Measurements from ENCODE around the gene PCSK4.
"Not testable (repeated sequence)": the region's sequence is repeated elsewhere in the genome, so short reads cannot be mapped to it uniquely, and the experiment has no call there.

Gene PCSK4

DNA sequence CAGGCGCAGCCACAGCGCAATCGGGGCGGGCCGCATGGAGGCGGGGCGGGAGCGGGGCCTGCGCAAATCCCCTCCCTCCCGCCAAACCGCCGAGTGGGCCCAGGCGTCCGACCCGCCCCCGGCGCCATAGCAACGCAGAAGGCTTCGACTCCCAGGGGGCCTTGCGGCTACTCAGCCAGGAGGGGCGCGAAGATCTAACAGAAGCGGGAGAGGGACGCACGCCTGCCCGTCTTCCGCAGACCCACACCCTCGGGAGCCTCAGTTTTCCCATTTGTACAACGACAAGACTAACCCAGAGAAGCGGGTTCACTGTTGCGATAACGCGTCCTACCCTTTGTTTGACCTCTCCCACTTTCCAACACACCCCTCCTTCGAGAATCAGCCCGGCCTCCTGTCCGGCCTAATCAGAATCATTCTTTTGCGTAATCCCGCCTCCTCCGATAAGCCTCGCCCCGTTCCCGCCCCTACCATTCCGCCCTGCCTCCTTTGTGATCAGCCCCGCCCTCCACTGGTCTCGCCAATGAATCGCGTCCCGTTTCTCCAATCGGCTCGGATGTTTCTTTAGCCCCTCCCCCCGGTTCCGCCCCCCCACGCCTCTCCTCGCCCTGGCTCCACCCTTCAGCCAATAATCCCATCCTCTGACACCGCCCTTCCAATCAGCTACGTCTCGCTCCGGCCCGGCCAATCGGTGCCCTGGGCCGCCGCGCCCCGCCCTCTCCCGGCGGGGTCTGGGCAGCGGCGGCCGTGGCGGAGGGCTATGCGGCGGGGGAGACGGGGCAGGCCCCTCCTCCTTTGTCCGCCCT lies at the start of gene PCSK4:
Gene PCSK4 (minus strand): TSS at position 40 of the 803 bp plus-strand sequence. CDS start 4 bp downstream, at position 36.
- peak; percentile 99 for DNase-seq

DNA sequence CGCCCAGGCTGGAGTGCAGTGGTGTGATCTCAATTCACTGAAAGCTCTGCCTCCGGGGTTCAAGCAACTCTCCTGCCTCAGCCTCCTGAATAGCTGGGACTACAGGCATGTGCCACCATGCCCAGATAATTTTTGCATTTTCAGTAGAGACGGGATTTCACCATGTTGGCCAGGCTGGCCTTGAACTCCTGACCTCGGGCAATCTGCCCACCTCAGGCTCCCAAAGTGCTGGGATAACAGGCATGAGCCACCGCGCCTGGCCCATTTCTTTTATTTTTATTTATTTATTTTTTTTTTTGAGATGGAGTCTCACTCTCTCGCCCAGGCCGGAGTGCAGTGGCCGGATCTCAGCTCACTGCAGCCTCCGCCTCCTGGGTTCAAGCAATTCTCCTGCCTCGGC lies 49.6 kb upstream of the PCSK4 start:
- DNase-seq: not testable (repeated sequence)

DNA sequence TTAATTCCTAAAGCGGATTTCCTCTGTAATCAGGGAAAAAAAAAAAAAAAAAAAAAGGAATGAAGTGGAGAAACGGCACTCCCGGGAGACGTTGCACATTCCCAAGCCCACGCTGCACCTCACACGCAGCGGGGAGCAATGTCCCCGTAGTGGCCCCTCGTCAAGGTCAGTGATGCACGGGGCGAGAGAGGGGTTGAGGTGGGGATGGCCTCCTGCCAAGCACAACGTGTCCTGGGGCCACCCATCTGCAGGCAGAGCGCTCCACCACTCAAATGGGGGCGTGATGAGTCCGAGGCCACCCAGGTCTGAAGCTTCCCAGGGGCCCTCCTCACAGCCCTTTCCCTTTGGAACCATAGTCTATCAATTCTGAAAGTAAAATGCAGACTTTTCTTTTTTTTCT lies 48.8 kb upstream of the PCSK4 start:
- DNase-seq: no peak

DNA sequence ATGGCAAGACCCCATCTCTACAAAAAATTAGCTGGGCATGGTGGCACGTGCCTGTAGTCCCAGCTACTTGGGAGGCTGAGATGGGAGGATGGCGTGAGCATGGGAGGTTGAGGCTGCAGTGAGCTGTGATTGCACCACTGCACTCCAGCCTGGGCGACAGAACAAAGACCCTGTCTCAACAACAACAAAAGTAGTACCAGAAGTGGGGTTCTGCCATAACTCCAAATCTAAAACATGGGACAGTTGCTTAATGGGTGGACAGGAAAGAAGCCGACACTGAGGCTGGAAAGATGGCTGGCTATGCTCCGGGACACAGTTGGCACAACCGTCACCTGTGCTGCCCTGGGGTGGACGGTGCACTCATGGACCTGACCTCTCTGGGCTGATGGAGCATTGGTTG lies 45.5 kb upstream of the PCSK4 start:
- not testable (repeated sequence) for DNase-seq

DNA sequence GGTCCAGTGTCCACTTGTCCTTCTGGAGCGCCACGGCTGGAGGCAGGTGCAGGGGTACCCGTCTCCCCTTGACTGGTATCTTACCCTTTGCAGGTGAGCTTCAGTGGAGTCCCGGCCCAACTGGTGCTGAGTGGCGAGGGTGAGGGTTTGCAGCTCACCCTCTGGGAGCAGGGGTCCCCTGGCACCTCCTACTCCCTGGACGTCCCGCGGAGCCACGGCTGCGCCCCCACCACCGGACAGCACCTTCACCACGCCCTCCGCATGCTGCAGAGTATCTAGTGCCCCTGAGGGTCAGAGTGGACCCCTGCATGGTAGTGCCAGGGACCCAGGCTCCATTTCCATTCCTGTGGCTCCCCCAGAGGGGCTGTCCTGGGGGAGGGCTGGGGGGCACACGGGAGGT lies 44.8 kb upstream of the PCSK4 start:
- DNase-seq: no peak

DNA sequence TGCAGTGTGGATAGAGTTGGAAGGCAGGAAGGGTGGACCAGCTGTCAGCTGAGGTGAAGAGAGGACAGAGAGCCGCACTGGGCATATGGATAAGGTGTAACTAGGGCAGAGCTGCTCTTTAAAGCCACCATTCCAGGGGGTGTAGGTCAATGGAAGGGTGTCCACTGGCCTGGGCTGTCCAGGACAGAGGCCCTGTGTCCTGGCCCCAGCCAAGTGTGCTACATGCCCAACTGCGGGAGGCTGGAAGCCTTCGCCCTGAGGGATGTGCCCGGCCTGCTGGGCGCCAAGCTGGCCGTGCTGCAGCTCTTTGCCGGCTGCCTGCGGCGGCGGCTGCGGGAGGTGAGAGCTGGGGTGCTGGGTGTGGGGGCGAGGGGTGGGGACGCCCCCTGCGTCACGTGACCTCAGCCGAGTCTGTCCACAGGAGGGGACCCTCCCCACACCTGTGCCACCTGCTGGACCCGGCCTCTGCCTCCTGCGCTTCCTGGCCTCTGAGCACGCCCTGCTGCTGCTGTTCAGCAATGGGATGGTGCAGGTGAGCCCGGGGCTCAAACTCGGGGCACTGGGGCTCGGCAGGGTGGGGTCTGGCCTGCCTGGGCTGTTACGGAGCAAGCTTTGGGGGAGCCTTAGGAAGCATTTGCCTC lies 43.5 kb upstream of the PCSK4 start:
- DNase-seq: no peak

DNA sequence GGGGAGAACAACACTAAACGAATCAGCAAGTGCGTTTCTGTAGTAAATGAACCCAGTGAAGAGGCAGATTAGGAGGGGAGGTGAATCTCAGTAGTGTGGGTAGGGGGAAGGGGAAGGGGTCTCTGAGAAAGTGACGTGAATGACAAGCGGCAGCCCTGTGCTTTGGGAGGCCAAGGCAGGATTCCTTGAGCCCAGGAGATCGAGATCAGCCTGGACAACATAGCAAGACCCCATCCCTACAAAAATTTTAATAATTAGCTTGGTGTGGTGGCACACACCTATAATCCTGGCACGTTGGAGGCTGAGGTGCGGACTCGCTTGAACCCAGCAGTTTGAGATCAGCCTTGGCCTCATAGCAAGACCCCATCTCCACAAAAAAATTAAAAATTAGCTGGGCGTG lies 41.9 kb upstream of the PCSK4 start:
- DNase-seq: no peak

DNA sequence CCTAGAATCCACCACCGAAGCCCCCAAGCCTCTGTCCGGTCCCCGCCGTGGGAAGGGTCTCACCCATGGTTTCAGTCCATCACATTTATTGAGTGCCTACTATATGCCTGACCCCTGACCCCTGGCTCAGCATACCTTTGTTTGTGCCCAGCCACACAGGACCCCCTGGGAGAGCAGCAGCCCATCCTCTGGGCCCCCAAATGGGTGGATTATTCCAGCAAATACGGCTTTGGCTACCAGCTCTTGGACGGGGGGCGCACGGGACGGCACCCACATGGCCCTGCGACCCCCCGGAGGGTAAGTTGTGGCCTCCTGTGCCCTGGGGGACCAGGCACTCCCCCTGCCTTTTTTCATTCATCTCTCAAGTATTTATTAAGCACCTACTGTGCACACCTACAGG lies 41.4 kb upstream of the PCSK4 start:
- DNase-seq: no peak

DNA sequence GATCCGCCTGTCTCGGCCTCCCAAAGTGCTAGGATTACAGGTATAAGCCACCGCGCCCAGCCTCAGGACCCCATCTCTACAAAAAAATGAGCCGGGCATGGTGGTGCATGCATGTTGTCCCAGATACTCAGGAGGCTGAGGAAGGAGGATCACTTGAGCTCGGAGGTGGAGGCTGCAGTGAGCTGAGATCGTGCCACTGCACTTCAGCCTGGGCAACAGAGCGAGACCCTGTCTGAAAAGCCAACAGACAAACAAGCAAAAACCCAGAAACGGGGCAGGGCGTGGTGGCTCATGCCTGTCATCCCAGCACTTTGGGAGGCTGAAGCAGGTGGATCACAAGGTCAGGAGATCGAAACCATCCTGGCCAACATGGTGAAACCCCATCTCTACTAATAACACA lies 40.7 kb upstream of the PCSK4 start:
- DNase-seq: not testable (repeated sequence)

DNA sequence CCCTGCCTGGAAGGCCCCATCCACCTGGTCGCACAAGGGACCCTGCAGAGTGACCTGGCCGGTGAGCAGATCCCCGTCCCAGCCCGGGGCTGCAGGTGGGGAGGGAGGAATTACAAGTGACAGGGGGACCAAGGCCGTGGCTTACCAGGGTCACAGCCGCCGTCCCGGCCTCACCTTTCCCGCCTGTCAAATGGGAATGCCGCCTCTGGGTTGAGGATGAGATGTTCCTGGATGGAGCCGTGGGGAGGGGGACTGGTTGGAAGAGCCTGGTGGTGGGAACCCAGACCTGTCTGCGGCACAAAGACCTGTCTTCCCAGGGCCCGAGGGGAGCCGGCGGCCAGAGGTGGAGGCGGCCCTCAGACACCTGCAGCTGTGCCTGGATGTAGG lies 39.3 kb upstream of the PCSK4 start:
- no peak for DNase-seq

DNA sequence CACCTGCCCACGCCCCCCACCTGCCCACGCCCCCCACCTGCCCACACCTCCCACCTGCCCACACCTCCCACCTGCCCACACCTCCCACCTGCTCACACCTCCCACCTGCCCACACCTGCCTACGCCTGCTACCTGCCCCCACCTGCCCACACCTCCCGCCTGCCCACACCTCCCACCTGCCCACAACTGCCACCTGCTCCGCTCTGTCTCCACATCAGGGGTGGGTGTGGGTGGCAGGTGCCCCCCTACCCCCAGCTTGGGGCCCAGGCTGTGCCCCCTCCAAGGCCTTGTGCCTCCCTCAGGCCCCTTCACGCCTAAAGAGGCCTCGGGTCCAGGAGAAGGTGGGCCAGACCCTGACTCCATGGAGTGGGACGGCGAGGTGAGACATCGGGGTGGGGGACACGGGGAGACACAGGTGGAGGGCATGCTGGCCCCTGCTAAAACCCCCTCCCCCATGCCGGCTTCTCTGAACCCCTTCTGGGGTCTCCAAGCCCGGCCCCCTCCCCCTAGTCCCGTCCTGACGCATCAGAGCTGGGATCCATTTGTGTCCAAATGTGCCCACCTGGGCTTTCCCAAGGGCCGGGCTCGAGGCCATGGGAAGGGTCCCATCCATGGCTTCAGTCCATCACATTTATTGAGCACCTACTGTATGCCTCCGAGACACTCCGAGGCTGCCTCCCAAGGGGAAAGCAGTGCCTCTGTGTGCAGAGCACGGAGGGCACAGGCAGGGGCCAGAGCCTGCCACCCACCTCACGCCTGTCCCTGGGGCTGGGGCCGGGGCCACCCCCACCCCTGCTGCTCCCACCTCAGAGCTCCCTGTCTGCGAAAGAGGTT lies 38.7 kb upstream of the PCSK4 start:
- no peak for DNase-seq

DNA sequence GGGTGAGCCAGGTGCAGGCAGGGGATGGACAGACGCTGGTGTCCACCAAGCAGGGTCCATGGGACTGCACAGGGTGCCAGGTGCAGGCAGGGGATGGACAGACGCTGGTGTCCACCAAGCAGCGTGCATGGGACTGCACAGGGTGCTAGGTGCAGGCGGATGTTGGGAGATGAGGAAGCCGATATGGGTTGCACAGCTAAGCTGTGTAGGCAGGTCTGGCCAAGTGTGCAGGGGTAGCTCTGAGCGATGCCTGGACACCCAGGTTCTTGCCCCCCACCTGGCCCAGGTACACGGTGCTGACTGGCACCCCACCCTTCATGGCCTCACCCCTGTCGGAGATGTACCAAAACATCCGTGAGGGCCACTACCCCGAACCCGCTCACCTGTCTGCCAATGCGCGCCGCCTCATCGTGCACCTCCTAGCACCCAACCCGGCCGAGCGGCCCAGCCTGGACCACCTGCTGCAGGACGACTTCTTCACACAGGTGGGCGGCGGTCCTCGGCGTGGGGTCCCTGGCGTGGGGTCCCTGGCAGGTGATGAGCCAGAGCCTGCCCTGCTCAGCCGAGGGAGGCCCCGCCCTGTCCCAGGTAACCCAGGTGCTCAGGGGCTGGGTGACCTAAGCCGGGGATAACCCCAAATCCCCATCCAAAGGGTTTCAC lies 37.6 kb upstream of the PCSK4 start:
- no peak for DNase-seq

DNA sequence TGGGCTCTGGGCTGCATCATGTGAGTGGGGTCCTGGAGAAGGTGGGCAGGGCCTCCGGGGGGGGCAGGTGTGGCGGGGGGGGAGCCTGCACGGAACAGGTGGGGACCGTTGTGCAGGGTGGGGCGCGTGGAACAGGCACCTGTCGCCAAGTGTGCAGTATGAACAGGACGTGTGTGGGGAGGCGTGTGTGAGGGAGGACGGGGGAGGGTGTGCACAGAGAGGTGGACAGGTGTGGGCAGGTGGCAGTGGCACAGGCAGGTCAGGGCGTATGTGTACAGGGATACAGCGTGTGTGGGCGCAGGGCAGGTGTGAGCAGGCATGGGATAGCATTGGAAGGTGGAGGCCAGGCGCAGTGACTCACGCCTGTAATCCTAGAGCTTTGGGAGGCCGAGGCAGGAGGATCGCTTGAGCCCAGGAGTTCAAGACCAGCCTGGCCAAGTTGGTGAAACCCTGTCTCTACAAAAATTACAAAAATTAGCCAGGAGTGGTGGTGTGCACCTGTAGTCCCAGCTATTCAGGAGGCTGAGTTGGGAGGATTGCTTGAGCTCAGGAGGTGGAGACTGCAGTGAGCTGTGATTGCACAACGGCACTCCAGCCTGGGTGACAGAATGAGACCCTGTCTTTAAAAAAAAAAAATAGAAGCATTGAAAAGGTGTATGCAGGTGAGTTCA lies 37.0 kb upstream of the PCSK4 start:
- no peak for DNase-seq

DNA sequence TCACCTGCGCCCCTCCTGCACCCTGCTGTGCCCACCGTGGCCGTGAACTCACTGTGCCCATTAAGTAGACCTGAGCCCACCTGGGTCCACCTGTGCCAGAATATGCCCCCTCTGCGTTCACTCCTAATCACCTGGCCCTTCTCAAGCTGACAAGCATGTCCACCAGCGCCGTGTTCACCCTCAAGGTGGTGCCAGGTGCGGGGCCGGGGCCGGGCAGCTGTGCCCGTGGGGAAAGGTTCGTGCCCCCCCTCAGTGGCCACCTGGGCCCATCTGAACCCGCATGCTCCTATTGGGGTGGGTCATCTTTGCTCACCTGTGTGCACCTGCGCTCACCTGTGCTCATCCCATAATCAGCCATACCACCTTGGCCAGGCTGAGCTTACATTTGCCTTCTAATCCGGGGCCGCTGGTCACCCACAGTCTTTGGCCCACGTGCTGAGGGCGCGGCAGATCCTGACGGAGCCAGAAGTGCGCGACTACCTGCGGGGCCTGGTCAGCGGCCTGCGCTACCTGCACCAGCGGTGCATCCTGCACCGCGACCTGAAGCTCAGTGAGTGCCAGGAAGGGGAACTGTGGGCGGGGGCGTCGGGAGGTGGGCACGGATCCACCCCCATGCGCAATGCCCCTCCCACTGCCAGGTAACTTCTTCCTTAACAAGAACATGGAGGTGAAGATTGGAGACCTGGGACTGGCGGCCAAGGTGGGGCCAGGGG lies 36.1 kb upstream of the PCSK4 start:
- no peak for DNase-seq

DNA sequence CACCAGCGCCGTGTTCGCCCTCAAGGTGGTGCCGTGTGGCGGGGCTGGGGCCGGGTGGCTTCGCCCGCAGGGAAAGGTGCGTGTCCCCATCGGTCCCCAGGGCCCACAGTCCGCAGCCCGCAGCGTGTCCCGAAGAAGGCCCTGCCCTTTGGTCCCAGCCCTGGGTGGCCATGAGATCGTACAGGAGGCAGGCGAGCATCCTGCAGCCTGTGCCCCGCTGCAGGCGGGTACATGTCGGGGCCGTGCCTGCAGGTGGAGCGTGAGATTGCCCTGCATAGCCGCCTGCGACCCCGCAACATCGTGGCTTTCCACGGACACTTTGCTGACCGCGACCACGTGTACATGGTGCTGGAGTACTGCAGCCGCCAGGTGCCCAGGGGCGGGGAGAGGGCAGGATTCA lies 35.2 kb upstream of the PCSK4 start:
- no peak for DNase-seq

DNA sequence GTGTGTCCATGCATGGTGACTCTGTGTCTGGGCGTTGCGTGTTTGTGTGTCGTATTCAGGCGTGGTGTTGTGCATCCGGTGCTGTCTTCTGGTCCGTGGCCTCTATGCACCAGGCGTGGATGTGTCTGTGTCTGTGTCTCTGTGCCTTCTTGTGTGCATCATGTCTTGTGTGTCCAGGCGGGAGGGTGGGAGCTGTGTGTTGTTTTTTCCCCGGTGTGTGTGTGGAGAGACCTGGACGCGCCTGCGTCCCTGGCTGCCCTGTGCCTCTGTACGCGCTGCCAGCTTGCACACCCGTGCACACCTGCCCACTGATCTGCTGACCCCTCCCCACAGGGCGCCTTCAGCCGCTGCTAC lies 34.8 kb upstream of the PCSK4 start:
- DNase-seq: no peak

DNA sequence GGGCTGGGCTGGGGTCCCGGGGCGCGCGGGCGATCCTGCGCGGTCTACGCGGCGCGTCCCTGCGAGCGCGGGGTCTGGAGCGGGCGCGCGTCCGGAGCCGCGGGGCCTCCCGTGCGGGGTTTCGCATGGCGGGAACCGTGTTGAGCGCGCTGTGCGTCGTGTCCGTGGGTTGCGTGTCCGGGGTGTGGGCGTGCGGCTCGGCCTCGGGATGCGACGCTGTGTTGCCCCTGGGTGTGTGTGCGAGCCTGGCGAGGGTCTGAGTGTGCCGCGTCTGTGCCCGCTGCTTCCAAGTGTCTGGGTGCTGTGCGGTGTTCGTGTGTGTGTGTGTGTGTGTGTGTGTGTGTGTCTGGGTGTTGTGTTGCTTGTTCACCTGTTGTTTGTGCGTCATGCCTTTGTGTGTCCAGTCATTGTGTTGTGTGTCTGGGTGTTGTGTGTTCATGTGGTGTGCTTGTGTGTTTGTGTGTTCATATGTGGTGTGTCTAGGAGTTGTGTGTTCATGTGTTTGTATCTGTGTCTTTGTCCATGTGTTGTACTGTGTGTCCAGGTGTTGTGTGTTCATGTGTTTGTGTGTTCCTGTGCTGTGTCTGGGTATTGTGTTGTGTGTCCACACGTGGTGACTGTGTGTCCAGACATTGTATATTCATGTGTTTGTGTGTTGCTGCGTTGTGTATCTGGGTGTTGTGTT lies 34.3 kb upstream of the PCSK4 start:
- no peak for DNase-seq

DNA sequence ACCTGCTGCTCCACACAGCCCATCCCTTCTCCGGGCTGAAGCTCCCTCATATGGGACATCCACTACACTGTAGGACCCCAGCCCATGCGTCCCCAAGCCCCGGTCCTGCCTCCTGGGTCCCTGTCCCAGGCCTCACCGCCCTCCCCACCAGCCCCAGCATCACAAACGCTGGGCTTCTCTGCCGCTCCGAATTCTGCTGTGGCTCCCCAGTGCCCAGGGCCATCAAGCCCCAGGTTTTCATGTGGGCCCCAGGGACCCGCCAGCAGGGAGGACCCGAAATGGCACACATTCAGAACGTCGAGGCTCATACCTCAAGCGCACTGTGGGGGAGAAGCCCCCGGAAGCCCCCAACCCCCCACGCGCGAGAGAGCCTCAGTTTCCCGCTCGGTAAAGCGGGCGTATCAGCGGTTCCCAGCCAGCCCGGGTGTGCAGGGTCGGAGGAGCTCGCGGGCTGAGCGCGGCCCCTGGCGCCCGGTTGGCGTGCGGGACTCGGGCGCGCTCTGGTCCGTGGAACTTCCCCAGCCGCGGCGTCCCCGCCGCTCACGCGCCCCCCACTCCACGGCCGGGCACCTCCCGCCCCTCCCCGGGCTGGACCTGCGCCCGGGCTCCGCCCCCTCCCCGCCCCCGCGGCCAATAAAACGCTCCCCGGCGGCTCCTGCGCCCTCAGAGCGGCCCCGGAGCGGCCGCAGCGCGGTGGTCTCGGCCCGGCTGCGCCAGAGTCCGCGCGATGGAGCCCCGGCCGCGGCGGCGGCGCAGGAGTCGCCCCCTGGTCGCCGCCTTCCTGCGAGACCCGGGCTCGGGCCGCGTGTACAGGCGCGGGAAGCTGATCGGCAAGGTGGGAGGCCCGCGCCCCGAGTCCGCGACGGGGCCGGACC lies 33.5 kb upstream of the PCSK4 start, which contains the start of gene PLK5:
Gene PLK5 (plus strand): TSS at position 666 of the 875 bp plus-strand sequence. CDS start 2,920 bp downstream, outside the sequence.
- DNase-seq: no peak

DNA sequence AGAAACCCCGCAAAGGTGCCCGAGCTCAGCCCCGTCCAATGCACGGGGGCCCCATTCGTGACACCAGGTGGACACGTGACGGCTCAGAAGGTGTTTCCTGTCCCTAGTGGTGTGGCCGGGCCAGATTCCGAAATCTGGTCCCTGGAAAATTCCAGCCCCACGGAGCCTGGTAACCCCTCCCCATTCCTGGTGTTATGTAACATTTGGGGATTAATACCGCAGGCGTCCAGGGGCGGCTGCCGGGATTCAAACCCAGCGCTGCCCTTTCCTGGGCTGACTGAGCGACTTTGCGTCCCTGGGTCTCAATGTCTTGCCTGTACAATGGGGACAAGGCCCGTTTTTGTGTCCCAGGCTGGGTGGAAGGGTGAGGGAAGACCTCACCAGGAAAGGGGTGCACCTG lies 32.7 kb upstream of the PCSK4 start:
- no peak for DNase-seq

DNA sequence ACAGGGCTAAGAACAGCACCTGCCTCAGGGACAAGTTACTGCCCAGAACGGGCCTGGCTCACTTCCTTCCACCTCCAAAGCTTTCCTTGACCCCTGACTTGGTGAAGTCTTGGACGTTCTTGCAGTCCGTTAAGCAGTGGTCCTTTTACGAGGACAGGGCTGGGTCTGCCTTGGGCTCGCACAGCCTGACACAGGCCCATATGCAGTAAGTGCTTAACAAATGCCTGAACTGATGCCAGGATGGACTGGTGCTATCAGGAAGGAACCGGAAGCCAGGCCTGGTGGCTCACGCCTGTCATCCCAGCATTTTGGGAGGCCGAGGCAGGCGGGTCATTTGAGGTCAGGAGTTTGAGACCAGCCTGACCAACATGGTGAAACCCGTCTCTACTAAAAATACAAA lies 31.9 kb upstream of the PCSK4 start:
- DNase-seq: no peak
